ENCODE measurements around the gene GRM2. TPM values are rescaled to one million over a fixed set of nuclear protein-coding genes. Genes with fewer than 3 reads are reported as not detected.

Gene GRM2
- total RNA-seq, 2 experiments from 2014 or later = 1.4 to 2.2 TPM

DNA sequence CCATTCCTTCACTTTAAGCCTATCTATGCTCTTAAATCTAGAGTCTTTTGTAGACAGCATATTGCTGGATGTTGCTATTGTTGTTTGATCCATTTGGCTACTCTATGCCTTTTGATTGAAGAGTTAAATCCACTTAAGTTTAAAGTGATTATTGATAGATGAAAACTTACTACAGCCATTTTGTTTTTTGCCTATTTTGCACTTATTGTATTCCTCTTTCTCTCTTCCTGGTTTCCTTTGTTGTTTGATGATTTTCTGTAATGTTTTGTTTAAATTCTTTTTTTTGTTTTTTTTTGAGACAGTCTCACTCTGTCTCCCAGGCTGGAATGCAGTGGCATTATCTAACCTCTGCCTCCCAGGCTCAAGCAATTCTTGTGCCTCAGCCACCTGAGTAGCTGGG lies 52.3 kb downstream of the GRM2 start:
- POLR2A ChIA-PET = no interaction called here
- Mint-ChIP-seq H3K36me3 (peaks cover 7% of the 10 kb centered on the region), H3K4me3 (no peak overlapping the region), H3K27ac (no peak overlapping the region), H3K9me3 (peaks cover 17% of the 10 kb centered on the region), H3K4me1 (peaks cover 2% of the 10 kb centered on the region), H3K27me3 (peaks cover 14% of the 10 kb centered on the region)
- DNase-seq (no peak), ATAC-seq (ENCODE audit: low read depth) (no peak)

Other genes starting within 250 kb of the GRM2 start
- 10 to 100 TPM; 33.3 to 35.4 TPM for gene DCAF1, start 207.1 kb upstream of the GRM2 start, total RNA-seq
- 10 to 100 TPM; 29.8 to 32.7 TPM for gene RAD54L2, start 168.3 kb upstream of the GRM2 start, total RNA-seq
- 10 to 100 TPM; 49.3 to 49.8 TPM for gene TEX264, start 35.8 kb upstream of the GRM2 start, total RNA-seq
- gene IQCF6, start 72.2 kb downstream of the GRM2 start, total RNA-seq = not detected
- not detected for gene IQCF2, start 154.5 kb downstream of the GRM2 start, total RNA-seq
- not detected for gene IQCF5, start 168.5 kb downstream of the GRM2 start, total RNA-seq
- not detected for gene IQCF1, start 196.3 kb downstream of the GRM2 start, total RNA-seq
- 10 to 100 TPM; 17.7 to 19.2 TPM for gene RRP9, start 234.8 kb downstream of the GRM2 start, total RNA-seq
- 10 to 100 TPM; 23.5 to 26.1 TPM for gene PARP3, start 235.3 kb downstream of the GRM2 start, total RNA-seq
- gene GPR62, start 248.3 kb downstream of the GRM2 start, total RNA-seq = not detected

All from activated naive CD8-positive, alpha-beta T cell treated with anti-CD3 and anti-CD28 coated beads, Interleukin-2, amount 10 ng/mL, durations not matched to agents 7 days and 5 days (primary cell).